ENCODE results near the gene REG3A. TPM values are rescaled to one million over a fixed set of nuclear protein-coding genes. Genes with fewer than 3 reads are reported as not detected.

REG3A gene
- total and polyA plus RNA-seq, 2 of the 13 experiments (the other 11 are each of a cell fraction or from before 2014, with no cell fraction given) = 0.13 TPM; not detected in 1

GRCh38 chr2:79162801-79163200 lies 3.2 kb upstream of the REG3A start:
- BruUV-seq (replicated peaks) = no TSS peak
- DNase-seq (ENCODE audit: low spot score) (no peak), FAIRE-seq (no peak), ATAC-seq (no peak)
- no peak overlapping the region for H3K27ac ChIP-seq (ENCODE audit: extremely low read length, insufficient read depth, low read length)
- no peaks in the 10 kb centered on the region for H4K20me1 ChIP-seq (ENCODE audit: insufficient read depth, low read length)
- no peak overlapping the region for H3K4me3 ChIP-seq (replicated peaks in 1 of 3; ENCODE audit: insufficient read depth in 1 of 3, low read depth in 2 of 3, low read length in 3 of 3)
- no peak overlapping the region for H3K4me2 ChIP-seq (ENCODE audit: low read depth, low read length)
- WGBS (ENCODE audit: low lambda C conversion rate) = 92% methylated on average over 1 of the region's 1 CpG
- no peak for TF ChIP-seq ZNF850 (CRISPR knock-in tag; conservative IDR thresholded peaks at IDR 0.05)
- in situ Hi-C loops (cut with HindIII; ENCODE audit: extremely low pct_ligation_motif_present, low pct_unique_long_range_greater_than_20kb) (no loop called here), intact Hi-C loops (cut with micrococcal nuclease; ENCODE audit: unreplicated experiment) (no loop called here)
- no peaks in the 10 kb centered on the region for H3K4me1 ChIP-seq (ENCODE audit: insufficient read depth, low read length)
- CTCF ChIA-PET (ENCODE audit: low intra/inter-chr PET ratio, low total read pairs) = no interaction called here
- no peaks in the 10 kb centered on the region for H3K9me3 ChIP-seq (ENCODE audit: low read length)
- H2AFZ ChIP-seq (ENCODE audit: low read length) = no peak overlapping the region
- H3K79me2 ChIP-seq (ENCODE audit: insufficient read depth, low read length) = no peaks in the 10 kb centered on the region
- POLR2A ChIA-PET = no interaction called here
- no peaks in the 10 kb centered on the region for H3K36me3 ChIP-seq (replicated peaks in 1 of 2; ENCODE audit: control insufficient read depth in 1 of 2, insufficient read depth in 2 of 2, low read length in 2 of 2)
- H3K9ac ChIP-seq (ENCODE audit: insufficient read depth, low read depth, low read length) = no peak overlapping the region
- no peaks in the 10 kb centered on the region for H3K27me3 ChIP-seq (ENCODE audit: control insufficient read depth in 1 of 2, insufficient read depth in 2 of 2, low read length in 2 of 2)

DNA sequence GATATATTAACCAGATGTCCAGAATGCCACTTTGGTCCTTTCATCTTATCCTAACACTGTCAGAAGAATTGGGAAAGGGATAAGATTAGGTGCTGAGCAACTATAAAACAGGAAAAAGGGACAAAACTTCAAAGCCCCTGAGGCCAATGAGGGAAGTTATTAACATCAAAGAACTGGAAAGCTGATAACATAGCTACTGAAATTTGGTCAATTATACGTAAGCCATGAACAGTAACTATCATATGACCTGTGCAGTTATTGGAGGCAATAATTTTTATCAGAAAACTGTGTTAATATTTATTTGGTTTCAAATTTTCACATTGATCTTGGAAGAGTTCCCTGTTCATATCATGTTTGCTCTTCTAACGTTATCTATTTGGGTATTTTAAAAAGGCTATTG lies 2.6 kb upstream of the REG3A start:
- H3K9ac ChIP-seq (ENCODE audit: insufficient read depth, low read depth, low read length) = no peak overlapping the region
- TF ChIP-seq HCFC1 (IDR thresholded peaks at IDR 0.05; ENCODE audit: low read depth, low read length) = no peak
- TF ChIP-seq PRDM4 (CRISPR knock-in tag; IDR thresholded peaks at IDR 0.05; ENCODE audit: borderline replicate concordance) = no peak
- H4K20me1 ChIP-seq (ENCODE audit: insufficient read depth, low read length) = no peaks in the 10 kb centered on the region
- in situ Hi-C loops (cut with HindIII; ENCODE audit: extremely low pct_ligation_motif_present, low pct_unique_long_range_greater_than_20kb) (no loop called here), intact Hi-C loops (cut with micrococcal nuclease; ENCODE audit: unreplicated experiment) (no loop called here)
- H3K4me2 ChIP-seq (ENCODE audit: low read depth, low read length) = no peak overlapping the region
- no peak overlapping the region for H2AFZ ChIP-seq (ENCODE audit: low read length)
- no peaks in the 10 kb centered on the region for H3K4me1 ChIP-seq (ENCODE audit: insufficient read depth, low read length)
- H3K27ac ChIP-seq (ENCODE audit: extremely low read length, insufficient read depth, low read length) = no peak overlapping the region
- H3K9me3 ChIP-seq (ENCODE audit: low read length) = no peaks in the 10 kb centered on the region
- no peak for DNase-seq (ENCODE audit: low spot score)
- no peaks in the 10 kb centered on the region for H3K27me3 ChIP-seq (ENCODE audit: control insufficient read depth in 1 of 2, insufficient read depth in 2 of 2, low read length in 2 of 2)
- CTCF ChIA-PET (ENCODE audit: low intra/inter-chr PET ratio, low total read pairs) = no interaction called here
- H3K36me3 ChIP-seq (replicated peaks in 1 of 2; ENCODE audit: control insufficient read depth in 1 of 2, insufficient read depth in 2 of 2, low read length in 2 of 2) = no peaks in the 10 kb centered on the region
- POLR2A ChIA-PET = no interaction called here
- no peaks in the 10 kb centered on the region for H3K79me2 ChIP-seq (ENCODE audit: insufficient read depth, low read length)
- no peak overlapping the region for H3K4me3 ChIP-seq (replicated peaks in 1 of 3; ENCODE audit: insufficient read depth in 1 of 3, low read depth in 2 of 3, low read length in 3 of 3)
- BruUV-seq (replicated peaks) = no TSS peak
- ATAC-seq = no peak
- FAIRE-seq = peak; percentile 32
- WGBS (ENCODE audit: low lambda C conversion rate) = 4% methylated on average over 2 of the region's 2 CpGs

All from HepG2 (cell line).